Gastrocnemius medialis (tissue), 4 donors: ENCODE measurements around the gene GCKR. TPM values are rescaled to one million over a fixed set of nuclear protein-coding genes. Genes with fewer than 3 reads are reported as not detected.

Experiments used
- ATAC-seq, 2 donors: fragments of 150-250 bp; one replicate each; pipeline ENCODE4 v1.9.1; 2016
- DNase-seq, 2 donors: peaks; one replicate each; pipeline ENCODE4 v3.0.0-alpha.2; 2019
- H3K27ac ChIP-seq, 4 donors: fragments of 200-600 bp; sonication (generic); 1 replicate in 1 of 4; 2 replicates in 3 of 4; pipeline ENCODE4 v1.5.1; 2016 to 2018; ENCODE audit warnings: mild to moderate bottlenecking in 2 of 4, moderate library complexity in 1 of 4
- H3K27me3 ChIP-seq, 3 donors: fragments of 200-600 bp; sonication (generic) in 2 of 3; 1 replicate in 1 of 3; 2 replicates in 2 of 3; pipeline versions ENCODE4 v1.5.1 to v1.6.0; 2016 to 2019; ENCODE audit warnings: mild to moderate bottlenecking in 1 of 3, moderate library complexity in 1 of 3
- H3K36me3 ChIP-seq, 2 donors: fragments of 200-600 bp; sonication (generic) in 1 of 2; one replicate each; pipeline ENCODE4 v1.5.1; 2017 to 2018
- H3K4me1 ChIP-seq, 2 donors: fragments of 200-600 bp; sonication (generic) in 1 of 2; one replicate each; pipeline ENCODE4 v1.5.1; 2016 to 2017; ENCODE audit warnings: mild to moderate bottlenecking in 2 of 2
- H3K4me3 ChIP-seq, 4 donors: fragments of 200-600 bp; sonication (generic) in 3 of 4; 1 replicate in 1 of 4; 2 replicates in 3 of 4; pipeline ENCODE4 v1.5.1; 2016 to 2019; ENCODE audit warnings: mild to moderate bottlenecking in 2 of 4
- H3K9me3 ChIP-seq, 3 donors: fragments of 200-600 bp; sonication (generic) in 2 of 3; 1 replicate in 1 of 3; 2 replicates in 2 of 3; pipeline ENCODE4 v1.5.1; 2016 to 2019
- POLR2A ChIP-seq, 2 donors: fragments of 450-650 bp; IDR thresholded peaks; one replicate each; pipeline ENCODE4 v1.6.1; 2017; ENCODE audit warnings: antibody characterized with exemption in 2 of 2, mild to moderate bottlenecking in 2 of 2, moderate library complexity in 2 of 2
- in situ Hi-C, 4 donors: fragments of 200-750 bp; cut with MboI; loops; one replicate each; pipeline versions ENCODE4 v1.15.0 to v1.8.0; 2017; ENCODE audit warnings: low sequenced_read_pairs in 4 of 4
- intact Hi-C: fragments of 100-400 bp; cut with DNase I; formaldehyde crosslinking; loops from one replicate; pipeline ENCODE4 v1.15.1; 2023; ENCODE audit warnings: low total_unique reads
- total RNA-seq, 4 donors: library from RNA; depleted of rRNA; stranded (reverse); fragments of >200 nt; gene quantifications; one replicate each; pipeline versions ENCODE4 v1.1.0 to v1.2.3, GENCODE V29; 2016
- TF ChIP-seq, protein P1 (sequence below), 5 experiments: fragments of 450-650 bp in 3 of 5; fragments of 200-600 bp in 2 of 5; sonication (generic) in 2 of 5; IDR thresholded peaks in 4 of 5; conservative IDR thresholded peaks in 1 of 5; 1 replicate in 4 of 5; 2 replicates in 1 of 5; pipeline ENCODE4 v1.5.1; 2016 to 2019; ENCODE audit warnings: antibody characterized with exemption in 5 of 5, mild to moderate bottlenecking in 3 of 5, moderate library complexity in 3 of 5

GCKR gene, protein sequence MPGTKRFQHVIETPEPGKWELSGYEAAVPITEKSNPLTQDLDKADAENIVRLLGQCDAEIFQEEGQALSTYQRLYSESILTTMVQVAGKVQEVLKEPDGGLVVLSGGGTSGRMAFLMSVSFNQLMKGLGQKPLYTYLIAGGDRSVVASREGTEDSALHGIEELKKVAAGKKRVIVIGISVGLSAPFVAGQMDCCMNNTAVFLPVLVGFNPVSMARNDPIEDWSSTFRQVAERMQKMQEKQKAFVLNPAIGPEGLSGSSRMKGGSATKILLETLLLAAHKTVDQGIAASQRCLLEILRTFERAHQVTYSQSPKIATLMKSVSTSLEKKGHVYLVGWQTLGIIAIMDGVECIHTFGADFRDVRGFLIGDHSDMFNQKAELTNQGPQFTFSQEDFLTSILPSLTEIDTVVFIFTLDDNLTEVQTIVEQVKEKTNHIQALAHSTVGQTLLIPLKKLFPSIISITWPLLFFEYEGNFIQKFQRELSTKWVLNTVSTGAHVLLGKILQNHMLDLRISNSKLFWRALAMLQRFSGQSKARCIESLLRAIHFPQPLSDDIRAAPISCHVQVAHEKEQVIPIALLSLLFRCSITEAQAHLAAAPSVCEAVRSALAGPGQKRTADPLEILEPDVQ
- total RNA-seq: under 1 TPM in 1 of 4 donors, not detected in 3; 0.40 TPM

GRCh38 chr2:27496357-27497287, at the start of gene GCKR:
GCKR (plus strand) TSS chr2:27496839; CDS start chr2:27496905, 66 bp downstream.
- H3K4me3 ChIP-seq: no peak within 1 kb of the TSS
- no peaks in the 10 kb centered on the region for H3K36me3 ChIP-seq
- in situ Hi-C loops (no loop called here), intact Hi-C loops (no loop called here)
- no peak for ATAC-seq
- TF ChIP-seq, protein P1, sequence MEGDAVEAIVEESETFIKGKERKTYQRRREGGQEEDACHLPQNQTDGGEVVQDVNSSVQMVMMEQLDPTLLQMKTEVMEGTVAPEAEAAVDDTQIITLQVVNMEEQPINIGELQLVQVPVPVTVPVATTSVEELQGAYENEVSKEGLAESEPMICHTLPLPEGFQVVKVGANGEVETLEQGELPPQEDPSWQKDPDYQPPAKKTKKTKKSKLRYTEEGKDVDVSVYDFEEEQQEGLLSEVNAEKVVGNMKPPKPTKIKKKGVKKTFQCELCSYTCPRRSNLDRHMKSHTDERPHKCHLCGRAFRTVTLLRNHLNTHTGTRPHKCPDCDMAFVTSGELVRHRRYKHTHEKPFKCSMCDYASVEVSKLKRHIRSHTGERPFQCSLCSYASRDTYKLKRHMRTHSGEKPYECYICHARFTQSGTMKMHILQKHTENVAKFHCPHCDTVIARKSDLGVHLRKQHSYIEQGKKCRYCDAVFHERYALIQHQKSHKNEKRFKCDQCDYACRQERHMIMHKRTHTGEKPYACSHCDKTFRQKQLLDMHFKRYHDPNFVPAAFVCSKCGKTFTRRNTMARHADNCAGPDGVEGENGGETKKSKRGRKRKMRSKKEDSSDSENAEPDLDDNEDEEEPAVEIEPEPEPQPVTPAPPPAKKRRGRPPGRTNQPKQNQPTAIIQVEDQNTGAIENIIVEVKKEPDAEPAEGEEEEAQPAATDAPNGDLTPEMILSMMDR (IDR thresholded peaks at IDR 0.05 in 4 of 5, conservative IDR thresholded peaks at IDR 0.05 in 1 of 5): no peak
- no peak for TF ChIP-seq POLR2A (IDR thresholded peaks at IDR 0.05)
- peaks cover 0 to 6% of the 10 kb centered on the region in 2 donors for H3K4me1 ChIP-seq
- no peaks in the 10 kb centered on the region for H3K9me3 ChIP-seq
- no peak for DNase-seq
- no peak within 1 kb of the TSS for H3K27ac ChIP-seq
- peaks cover 13 to 23% (median 22%) of the 10 kb centered on the region in 3 donors for H3K27me3 ChIP-seq

GRCh38 chr2:27448381-27448780, 48.3 kb upstream of the GCKR start:
- H3K4me3 ChIP-seq: no peak overlapping the region
- DNase-seq: no peak
- no peaks in the 10 kb centered on the region for H3K9me3 ChIP-seq
- in situ Hi-C loops: no loop called here
- TF ChIP-seq, protein P1 (IDR thresholded peaks at IDR 0.05 in 4 of 5, conservative IDR thresholded peaks at IDR 0.05 in 1 of 5): no peak
- TF ChIP-seq POLR2A (IDR thresholded peaks at IDR 0.05): no peak
- intact Hi-C loops: no loop called here
- no peaks in the 10 kb centered on the region for H3K4me1 ChIP-seq
- H3K27me3 ChIP-seq: no peaks in the 10 kb centered on the region
- no peak for ATAC-seq
- H3K36me3 ChIP-seq: peaks cover 0 to 45% of the 10 kb centered on the region in 2 donors
- H3K27ac ChIP-seq: no peak overlapping the region

DNA sequence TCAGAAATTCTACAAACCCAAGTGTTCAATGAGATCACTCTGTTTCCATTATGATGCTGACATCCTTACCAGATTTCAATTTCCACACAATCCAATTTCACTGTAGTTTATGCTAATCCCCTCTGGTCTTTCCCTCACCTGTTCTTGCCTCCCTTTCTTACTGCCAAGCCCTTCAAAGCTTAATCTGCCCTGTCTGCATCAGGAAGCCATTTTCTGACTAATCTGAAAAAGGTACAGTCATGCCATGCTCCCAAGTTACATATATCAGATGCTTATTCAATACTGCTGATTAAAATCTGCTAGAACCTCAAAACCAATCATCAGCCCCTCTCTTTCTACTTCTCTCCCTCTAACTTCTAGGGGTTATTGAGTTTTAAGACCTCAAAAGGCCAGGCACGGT, 45.5 kb upstream of the GCKR start:
- in situ Hi-C loops: loop anchor here in 1 of 4 donors (25.0 kb wide), 1 partner anchor 186 kb away; the partner anchor contains the start of genes CCDC121 and GPN1
- no peak for TF ChIP-seq POLR2A (IDR thresholded peaks at IDR 0.05)
- TF ChIP-seq, protein P1 (IDR thresholded peaks at IDR 0.05 in 4 of 5, conservative IDR thresholded peaks at IDR 0.05 in 1 of 5): no peak
- H3K27ac ChIP-seq: no peak overlapping the region
- H3K27me3 ChIP-seq: no peaks in the 10 kb centered on the region
- peaks cover 0 to 70% of the 10 kb centered on the region in 2 donors for H3K36me3 ChIP-seq
- no peak overlapping the region for H3K4me3 ChIP-seq
- H3K4me1 ChIP-seq: no peaks in the 10 kb centered on the region
- ATAC-seq (no peak), DNase-seq (no peak)
- no peaks in the 10 kb centered on the region for H3K9me3 ChIP-seq
- intact Hi-C loops: no loop called here

DNA sequence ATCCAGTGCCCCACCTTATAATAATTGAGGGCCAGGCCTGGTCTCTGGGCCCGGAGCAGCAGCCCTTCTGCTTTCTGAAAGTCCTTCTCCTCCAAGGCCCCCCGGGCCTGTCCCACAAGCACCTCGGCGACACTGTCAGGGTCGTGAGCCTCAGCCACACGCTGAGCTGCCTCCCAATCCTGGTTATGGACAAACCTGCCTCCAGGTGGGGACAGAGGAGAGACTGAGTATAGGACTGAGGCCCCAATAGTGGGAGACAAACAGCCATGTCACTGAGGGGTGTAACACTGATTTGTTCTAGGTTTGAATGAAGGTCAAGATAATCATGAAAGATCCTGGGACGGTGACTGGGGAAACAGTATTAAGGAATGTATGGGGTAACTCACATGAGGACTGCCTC, 42.7 kb upstream of the GCKR start:
- Histone ChIP-seq H3K27me3 (no peaks in the 10 kb centered on the region), H3K4me3 (no peak overlapping the region), H3K27ac (no peak overlapping the region), H3K9me3 (no peaks in the 10 kb centered on the region), H3K4me1 (no peaks in the 10 kb centered on the region), H3K36me3 (peaks cover 0 to 74% of the 10 kb centered on the region in 2 donors)
- TF ChIP-seq, protein P1 (IDR thresholded peaks at IDR 0.05 in 4 of 5, conservative IDR thresholded peaks at IDR 0.05 in 1 of 5): no peak
- no peak for TF ChIP-seq POLR2A (IDR thresholded peaks at IDR 0.05)
- no peak for DNase-seq
- intact Hi-C loops (no loop called here), in situ Hi-C loops (loop anchor here in 1 of 4 donors (25.0 kb wide), 1 partner anchor 183 kb away; the partner anchor contains the start of genes CCDC121 and GPN1)
- ATAC-seq: no peak
